GM18861 (cell line): ENCODE data around the gene GPX6.
"Not testable (repeated sequence)": the region's sequence is repeated elsewhere in the genome, so short reads cannot be mapped to it uniquely, and the experiment has no call there.

Experiments used
- ATAC-seq: cut with Tn5 transposase; IDR thresholded peaks from one replicate; pipeline ENCODE4 v1.9.1; 2021; ENCODE audit not compliant: unreplicated experiment

GPX6 gene

DNA sequence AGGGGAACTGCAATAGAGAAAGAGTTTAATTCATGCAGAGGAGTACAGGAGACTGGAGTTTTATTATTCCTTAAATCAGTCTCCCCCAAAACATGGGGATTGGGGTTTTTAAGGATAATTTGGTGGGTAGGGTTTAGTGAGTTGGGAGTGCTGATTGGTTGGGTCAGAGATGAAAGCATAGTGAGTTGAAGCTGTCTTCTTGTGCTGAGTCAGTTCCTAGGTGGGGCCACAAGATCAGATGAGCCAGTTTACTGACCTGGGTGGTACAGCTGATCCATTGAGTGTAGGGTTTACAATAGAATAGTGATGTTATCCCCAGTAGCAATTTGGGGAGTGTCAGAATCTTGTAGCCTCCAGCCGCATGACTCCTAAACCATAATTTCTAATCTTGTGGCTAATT lies 29.1 kb downstream of the GPX6 start:
- ATAC-seq = no peak

- no peak for ATAC-seq
These were observed 30.1 kb downstream of the GPX6 start for GRCh38 chr6:28485482-28485881.

DNA sequence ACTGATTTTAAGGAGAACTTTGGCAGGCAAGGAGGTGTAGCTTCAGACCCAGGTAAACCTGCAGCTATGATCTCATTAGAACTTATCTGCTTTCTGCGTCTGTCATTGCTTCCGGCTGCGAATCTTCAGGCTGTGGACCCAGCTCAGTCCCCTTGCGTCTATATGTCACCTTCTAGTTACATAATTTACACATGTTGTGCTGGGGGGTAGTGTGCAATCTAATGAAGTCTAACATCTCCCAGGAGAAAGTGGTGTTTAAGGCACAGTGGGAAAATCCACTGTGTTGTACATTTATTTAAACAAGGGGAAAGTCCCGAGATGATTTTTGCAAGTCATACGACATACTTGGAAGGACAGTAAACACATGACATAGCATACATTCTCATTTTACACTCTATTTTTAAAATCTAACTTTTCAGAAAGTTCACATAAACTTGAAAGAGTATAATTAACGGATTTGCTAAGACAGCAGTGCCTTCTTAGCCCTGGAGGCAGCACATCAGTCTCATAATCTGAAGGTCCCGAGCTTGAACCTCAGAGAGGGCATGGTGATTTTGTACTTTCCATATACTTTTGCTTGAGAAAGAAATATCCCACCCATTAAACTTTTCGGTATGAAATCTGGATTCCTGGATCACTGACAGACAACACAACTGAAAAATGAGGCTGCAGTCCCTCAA lies 35.2 kb downstream of the GPX6 start:
- ATAC-seq = no peak

- ATAC-seq = no peak
These were observed 37.1 kb downstream of the GPX6 start for GRCh38 chr6:28478518-28478917.

GRCh38 chr6:28474441-28475219 lies 41.0 kb downstream of the GPX6 start:
- ATAC-seq = no peak

- not testable (repeated sequence) for ATAC-seq
These were observed 46.3 kb downstream of the GPX6 start for GRCh38 chr6:28469153-28469745.

- ATAC-seq = no peak
These were observed 47.5 kb downstream of the GPX6 start for GRCh38 chr6:28468056-28468455.

GRCh38 chr6:28462401-28462800 lies 53.2 kb downstream of the GPX6 start:
- no peak for ATAC-seq

GRCh38 chr6:28458568-28458967 lies 57.0 kb downstream of the GPX6 start:
- ATAC-seq = no peak
